IPS-20b (cell line): ENCODE data around the gene USP3.

Experiments
- H3K27ac ChIP-seq: one replicate; pipeline ENCODE4 v1.5.1; 2013; ENCODE audit warnings: low read length
- H3K27me3 ChIP-seq: 2 replicates; pipeline ENCODE4 v1.6.1; 2013; ENCODE audit warnings: mild to moderate bottlenecking, low read length, inconsistent platforms; ENCODE audit not compliant: insufficient read depth
- H3K36me3 ChIP-seq: 2 replicates; pipeline ENCODE4 v1.6.1; 2013; ENCODE audit warnings: low read depth, mild to moderate bottlenecking, inconsistent platforms, low read length, moderate library complexity; ENCODE audit not compliant: insufficient read depth
- H3K4me1 ChIP-seq: 2 replicates; pipeline ENCODE4 v1.6.1; 2013; ENCODE audit warnings: mild to moderate bottlenecking, control low read depth, inconsistent platforms, low read length, moderate library complexity; ENCODE audit not compliant: insufficient read depth
- H3K4me3 ChIP-seq: 2 replicates; pipeline ENCODE4 v1.5.1; 2013; ENCODE audit warnings: mild to moderate bottlenecking, low read length, inconsistent platforms
- H3K9ac ChIP-seq: 2 replicates; pipeline ENCODE4 v1.6.1; 2013; ENCODE audit warnings: low read depth, mild to moderate bottlenecking, inconsistent platforms, low read length, moderate library complexity
- H3K9me3 ChIP-seq: 2 replicates; pipeline ENCODE4 v1.6.1; 2013; ENCODE audit warnings: mild to moderate bottlenecking, low read depth, low read length, inconsistent platforms; ENCODE audit not compliant: insufficient read depth

The USP3 gene

DNA sequence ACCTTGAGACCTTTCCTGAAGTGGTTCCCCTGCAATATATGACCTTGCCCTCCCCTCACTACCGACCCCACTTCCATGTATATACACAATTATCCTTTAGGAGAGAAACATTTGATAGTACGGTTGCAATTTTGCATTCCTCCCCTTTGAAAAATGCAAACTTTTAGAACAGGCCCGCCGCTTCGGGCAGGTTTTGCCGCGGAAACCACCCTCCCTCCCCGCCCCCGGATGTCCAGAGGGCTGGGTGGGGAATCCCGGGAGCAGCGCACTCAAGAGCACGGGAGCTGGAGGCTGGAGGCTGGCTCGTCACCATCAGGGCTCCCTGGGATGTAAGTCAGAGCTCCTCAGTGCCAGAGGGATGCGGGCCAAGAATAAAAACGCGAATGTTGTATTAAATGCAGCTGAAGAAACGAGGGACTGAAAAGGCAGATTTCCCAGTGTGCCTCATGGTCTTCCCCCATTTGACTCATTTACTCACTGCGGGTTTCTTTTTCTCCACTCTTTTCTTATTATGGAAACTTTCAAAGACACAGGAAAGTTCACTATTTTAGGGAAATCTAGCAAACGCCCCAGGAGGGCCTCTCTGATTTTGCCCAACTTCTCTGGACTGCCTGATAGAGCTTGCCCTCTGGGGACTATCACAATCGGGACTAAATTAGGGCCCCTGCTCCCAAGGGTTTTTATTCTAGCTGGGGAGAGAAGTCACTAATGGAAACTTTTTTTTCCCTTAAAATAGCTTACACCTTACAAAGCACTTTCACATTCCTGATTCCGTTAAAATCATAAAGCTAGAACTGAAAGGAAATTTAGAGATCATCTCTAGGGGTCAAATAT, 2.9 kb upstream of the USP3 start:
- Histone ChIP-seq H3K27me3 (peaks cover 91% of the 10 kb centered on the region), H3K36me3 (no peaks in the 10 kb centered on the region), H3K4me1 (peaks cover 8% of the 10 kb centered on the region; the same call in 1 of the 2 replicates), H3K9ac (no peak overlapping the region), H3K27ac (no peak overlapping the region), H3K4me3 (peak overlapping the region; percentile 52; the same call in 1 of the 2 replicates), H3K9me3 (no peaks in the 10 kb centered on the region)

DNA sequence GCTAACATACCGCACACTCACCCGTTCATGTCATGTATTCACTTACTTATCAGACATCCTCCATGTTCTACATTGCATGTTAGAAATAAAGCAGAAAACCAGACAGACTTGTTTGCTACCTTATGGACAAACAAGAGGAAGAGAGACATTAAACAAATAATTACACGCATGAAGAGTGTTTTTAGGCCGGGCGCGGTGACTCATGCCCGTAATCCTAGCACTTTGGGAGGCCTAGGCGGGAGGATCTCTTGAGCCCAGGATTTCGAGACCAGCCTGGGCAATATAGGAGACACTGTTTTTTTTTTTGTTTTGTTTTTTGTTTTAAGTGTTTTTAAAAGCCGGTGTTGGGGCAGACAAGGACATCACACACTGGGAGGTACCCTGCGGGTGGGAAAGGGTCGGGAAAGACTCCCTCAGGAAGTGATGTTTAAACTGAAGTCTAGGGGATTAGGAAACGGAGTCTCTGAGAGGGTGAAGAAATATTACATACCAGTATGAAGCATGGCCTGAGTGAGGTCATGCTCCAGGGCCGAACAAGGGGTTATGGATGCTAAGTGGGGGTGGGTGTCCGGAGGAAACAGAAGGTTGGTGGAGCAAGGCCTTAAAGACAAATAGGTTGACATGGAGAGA, 2.1 kb upstream of the USP3 start:
- no peak overlapping the region for H3K27ac ChIP-seq
- H3K9me3 ChIP-seq = no peaks in the 10 kb centered on the region
- no peaks in the 10 kb centered on the region for H3K36me3 ChIP-seq
- H3K9ac ChIP-seq = no peak overlapping the region
- H3K27me3 ChIP-seq = peaks cover 91% of the 10 kb centered on the region
- H3K4me1 ChIP-seq = peaks cover 8% of the 10 kb centered on the region; the same call in 1 of the 2 replicates
- peak overlapping the region; percentile 70; the same call in 1 of the 2 replicates for H3K4me3 ChIP-seq

- Histone ChIP-seq H3K4me3 (peak overlapping the region; percentile 70), H3K4me1 (peaks cover 8% of the 10 kb centered on the region; the same call in 1 of the 2 replicates), H3K27me3 (peaks cover 91% of the 10 kb centered on the region), H3K9me3 (no peaks in the 10 kb centered on the region), H3K36me3 (no peaks in the 10 kb centered on the region), H3K9ac (no peak overlapping the region), H3K27ac (no peak overlapping the region)
Measured at GRCh38 chr15:63502843-63503738, 1.3 kb upstream of the USP3 start.

GRCh38 chr15:63503739-63504246, 600 bp upstream of the USP3 start:
- Histone ChIP-seq H3K27ac (no peak overlapping the region), H3K9me3 (no peaks in the 10 kb centered on the region), H3K4me1 (peaks cover 8% of the 10 kb centered on the region; the same call in 1 of the 2 replicates), H3K4me3 (peak overlapping the region; percentile 70), H3K36me3 (no peaks in the 10 kb centered on the region), H3K9ac (peak overlapping the region; percentile 29; the same call in 1 of the 2 replicates), H3K27me3 (peaks cover 92% of the 10 kb centered on the region)

DNA sequence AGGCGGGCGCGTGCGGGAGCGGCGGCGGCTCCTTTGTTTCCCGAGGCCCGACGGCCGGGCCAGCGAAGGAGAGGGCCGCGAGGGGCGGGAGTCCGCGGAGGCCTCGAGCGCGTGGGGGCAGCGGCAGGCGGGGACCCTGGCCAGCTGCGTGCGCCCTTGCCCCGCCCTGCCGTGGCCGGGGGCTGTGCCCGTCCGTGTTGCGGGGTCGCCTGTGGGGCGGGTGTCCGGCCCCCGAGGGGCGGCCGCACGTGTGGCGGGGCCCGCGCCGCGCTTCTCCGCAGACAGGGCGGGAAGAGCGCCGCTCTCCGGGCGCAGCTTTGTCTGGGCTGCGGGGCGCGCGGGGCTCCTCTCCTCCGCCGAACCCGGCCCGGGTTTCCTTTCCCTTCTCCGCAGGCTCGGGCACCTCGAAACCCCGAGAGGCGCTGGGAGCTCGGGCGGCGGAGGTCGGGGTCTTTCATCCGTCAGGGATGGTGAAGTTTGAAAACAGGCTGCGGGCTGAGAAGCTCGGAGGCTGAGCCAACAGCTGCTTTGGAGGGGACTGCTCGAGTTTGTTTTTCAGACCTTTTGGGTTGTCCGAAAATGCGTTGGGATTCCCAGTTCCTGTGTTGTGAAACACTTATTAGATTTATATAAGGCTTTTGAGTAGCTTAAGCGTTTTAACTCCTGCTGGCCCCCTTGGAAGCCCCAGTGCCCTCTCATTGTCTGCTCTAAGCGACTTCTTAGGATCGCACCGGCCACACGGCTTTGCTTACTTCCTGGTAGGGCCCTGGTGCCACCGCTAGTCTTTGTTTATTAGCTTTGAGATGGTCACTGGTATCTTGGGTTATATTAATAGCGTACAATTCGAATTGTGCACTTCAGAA, 817 bp downstream of the USP3 start:
- H3K27me3 ChIP-seq = peaks cover 89% of the 10 kb centered on the region
- H3K9me3 ChIP-seq = no peaks in the 10 kb centered on the region
- no peaks in the 10 kb centered on the region for H3K36me3 ChIP-seq
- no peak overlapping the region for H3K27ac ChIP-seq
- peaks cover 13% of the 10 kb centered on the region for H3K4me1 ChIP-seq
- H3K4me3 ChIP-seq = peak overlapping the region; percentile 73
- peak overlapping the region; percentile 66; the same call in 1 of the 2 replicates for H3K9ac ChIP-seq

GRCh38 chr15:63505842-63506222, 1.4 kb downstream of the USP3 start:
- Histone ChIP-seq H3K4me1 (peaks cover 19% of the 10 kb centered on the region), H3K9me3 (no peaks in the 10 kb centered on the region), H3K36me3 (no peaks in the 10 kb centered on the region), H3K9ac (peak overlapping the region; percentile 66; the same call in 1 of the 2 replicates), H3K27ac (no peak overlapping the region), H3K4me3 (peak overlapping the region; percentile 73), H3K27me3 (peaks cover 83% of the 10 kb centered on the region)

DNA sequence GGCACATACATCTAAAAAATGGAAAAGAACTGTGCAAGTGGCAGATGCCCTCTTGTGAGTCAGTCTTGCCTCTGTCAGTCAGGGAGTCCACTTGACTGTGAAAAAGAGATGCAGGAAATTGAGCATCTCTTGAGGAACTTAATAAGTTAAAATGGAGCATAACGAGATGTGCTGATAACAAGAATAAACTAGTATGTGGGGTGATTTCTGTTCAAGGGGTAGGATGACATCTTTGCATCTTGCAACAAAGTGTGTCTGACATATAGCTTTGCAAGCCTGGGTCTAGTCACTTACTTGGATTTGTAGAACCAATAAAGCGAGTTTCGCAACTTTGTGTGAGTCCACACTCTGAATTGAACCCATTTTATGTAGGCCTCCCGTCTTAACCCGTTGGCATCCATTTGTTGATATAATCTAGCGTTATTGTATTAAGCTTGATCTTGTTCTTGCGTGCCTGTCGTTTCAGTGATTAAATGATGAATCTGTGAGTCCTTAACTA, 2.2 kb downstream of the USP3 start:
- Histone ChIP-seq H3K4me3 (no peak overlapping the region), H3K4me1 (peaks cover 20% of the 10 kb centered on the region), H3K9ac (no peak overlapping the region), H3K27me3 (peaks cover 76% of the 10 kb centered on the region), H3K9me3 (no peaks in the 10 kb centered on the region), H3K27ac (no peak overlapping the region), H3K36me3 (no peaks in the 10 kb centered on the region)

DNA sequence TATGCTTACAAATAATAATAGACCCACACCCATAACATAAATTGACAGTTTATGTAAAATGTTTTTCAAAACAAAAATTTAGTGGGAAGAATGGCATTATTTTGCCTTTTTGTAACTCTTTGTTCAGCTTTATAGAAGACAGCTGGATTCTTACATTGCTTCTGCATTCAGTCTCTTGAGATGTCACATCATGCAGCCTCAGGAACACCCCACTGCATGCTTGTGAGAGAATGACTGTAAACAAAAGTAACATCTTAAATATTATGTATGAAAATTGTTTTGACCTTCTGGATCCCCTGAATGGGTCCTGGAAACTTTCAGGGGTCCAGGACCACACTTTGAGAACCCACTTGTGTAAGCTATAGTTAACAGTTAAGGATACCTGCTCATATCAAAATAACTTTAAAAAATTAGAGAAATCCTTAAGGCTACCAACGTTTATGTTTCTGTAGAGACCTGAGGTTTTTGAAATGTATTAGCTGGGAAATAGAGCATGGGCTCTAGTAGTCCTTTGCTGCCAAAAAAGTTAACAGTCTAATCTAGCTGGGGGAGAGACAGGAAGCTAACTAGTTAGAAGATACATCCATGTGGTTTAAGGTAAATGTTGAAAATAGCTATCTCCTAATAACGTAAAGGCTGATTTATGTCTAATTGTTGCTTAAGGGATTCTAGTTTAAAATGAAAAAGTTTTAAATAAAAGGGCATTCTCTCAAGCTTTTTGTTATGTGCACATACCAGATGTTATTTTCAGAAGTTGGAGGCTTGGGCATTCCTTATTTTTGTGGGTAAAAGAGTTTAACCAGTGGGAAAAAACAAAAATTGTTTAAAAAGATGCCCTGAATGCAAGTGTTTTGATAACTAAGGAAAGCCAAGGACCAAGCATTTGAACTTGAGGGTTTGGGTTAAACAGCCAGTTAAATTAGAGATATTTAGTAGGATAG, 3.8 kb downstream of the USP3 start:
- Histone ChIP-seq H3K9me3 (no peaks in the 10 kb centered on the region), H3K36me3 (no peaks in the 10 kb centered on the region), H3K4me3 (no peak overlapping the region), H3K27me3 (peaks cover 60% of the 10 kb centered on the region), H3K9ac (no peak overlapping the region), H3K4me1 (peaks cover 15% of the 10 kb centered on the region), H3K27ac (no peak overlapping the region)

GRCh38 chr15:63509056-63509954, 4.9 kb downstream of the USP3 start:
- Histone ChIP-seq H3K9ac (no peak overlapping the region), H3K4me1 (peaks cover 16% of the 10 kb centered on the region), H3K9me3 (no peaks in the 10 kb centered on the region), H3K27me3 (peaks cover 49% of the 10 kb centered on the region), H3K27ac (no peak overlapping the region), H3K36me3 (no peaks in the 10 kb centered on the region), H3K4me3 (no peak overlapping the region)
